MG63 (cell line): ENCODE measurements around the gene OR2L8. TPM values are rescaled to one million over a fixed set of nuclear protein-coding genes. Genes with fewer than 3 reads are reported as not detected.
"Not testable (repeated sequence)": the region's sequence is repeated elsewhere in the genome, so short reads cannot be mapped to it uniquely, and the experiment has no call there.

Source experiments
- DNase-seq: peaks from one replicate; pipeline ENCODE4 v3.0.0-alpha.2; 2020
- H3K27me3 ChIP-seq: fragments of 250-450 bp; sonication (Bioruptor Pico); 2 replicates; pipeline ENCODE4 v1.5.1; 2020; ENCODE audit warnings: mild to moderate bottlenecking, moderate library complexity
- H3K36me3 ChIP-seq: fragments of 250-450 bp; sonication (Bioruptor Pico); 2 replicates; pipeline ENCODE4 v1.5.1; 2020; ENCODE audit warnings: mild to moderate bottlenecking, moderate library complexity
- H3K4me3 ChIP-seq: fragments of 250-450 bp; sonication (Bioruptor Pico); 2 replicates; pipeline ENCODE4 v1.5.1; 2020; ENCODE audit warnings: mild to moderate bottlenecking, moderate library complexity
- H3K9me3 ChIP-seq: fragments of 250-450 bp; sonication (Bioruptor Pico); 2 replicates; pipeline ENCODE4 v1.5.1; 2020; ENCODE audit warnings: mild to moderate bottlenecking, moderate library complexity
- total RNA-seq: library from RNA; depleted of rRNA; stranded (reverse); fragments of >200 nt; shearing (Covaris generic); gene quantifications from 2 replicates; pipeline ENCODE4 v1.2.3, GENCODE V29; 2014; ENCODE audit warnings: low replicate concordance; rRNA removed

OR2L8 gene
- not detected in 2 replicates for total RNA-seq

- Histone ChIP-seq H3K36me3 (no peaks in the 10 kb centered on the region), H3K9me3 (no peaks in the 10 kb centered on the region), H3K27me3 (no peaks in the 10 kb centered on the region), H3K4me3 (no peak within 1 kb of the TSS)
- no peak for DNase-seq
Observed at GRCh38 chr1:247948558-247948957, at the start of gene OR2L8. OR2L8 (plus strand) TSS chr1:247948858; CDS start chr1:247948858, 0 bp downstream.

GRCh38 chr1:247904122-247904521 is 44.5 kb upstream of the OR2L8 start:
- Histone ChIP-seq H3K27me3 (no peaks in the 10 kb centered on the region), H3K4me3 (no peak overlapping the region)
- DNase-seq, result no peak

GRCh38 chr1:247905181-247905580 is 43.5 kb upstream of the OR2L8 start:
- DNase-seq, result no peak
- no peak overlapping the region for H3K4me3 ChIP-seq
- no peaks in the 10 kb centered on the region for H3K27me3 ChIP-seq
- H3K36me3 ChIP-seq, result no peaks in the 10 kb centered on the region; the same call in 1 of the 2 replicates
- peaks cover 5% of the 10 kb centered on the region; the same call in 1 of the 2 replicates for H3K9me3 ChIP-seq

More at GRCh38 chr1:247904122-247904521, 44.5 kb upstream of the OR2L8 start:
- Histone ChIP-seq H3K9me3 (peaks cover 3% of the 10 kb centered on the region; the same call in 1 of the 2 replicates), H3K36me3 (no peaks in the 10 kb centered on the region; the same call in 1 of the 2 replicates)

- no peak for DNase-seq
- Histone ChIP-seq H3K27me3 (no peaks in the 10 kb centered on the region), H3K4me3 (peak overlapping the region; percentile 25), H3K9me3 (peaks cover 5% of the 10 kb centered on the region; the same call in 1 of the 2 replicates), H3K36me3 (no peaks in the 10 kb centered on the region; the same call in 1 of the 2 replicates)
Observed at GRCh38 chr1:247905910-247906503, 42.7 kb upstream of the OR2L8 start.

- peak; percentile 61 for DNase-seq
- H3K9me3 ChIP-seq, result peaks cover 5% of the 10 kb centered on the region; the same call in 1 of the 2 replicates
- peak overlapping the region; percentile 25 for H3K4me3 ChIP-seq
- no peaks in the 10 kb centered on the region for H3K27me3 ChIP-seq
- no peaks in the 10 kb centered on the region; the same call in 1 of the 2 replicates for H3K36me3 ChIP-seq
Observed at GRCh38 chr1:247906504-247907047, 42.1 kb upstream of the OR2L8 start.

GRCh38 chr1:247908766-247909165 is 39.9 kb upstream of the OR2L8 start:
- no peaks in the 10 kb centered on the region for H3K27me3 ChIP-seq
- peaks cover 7% of the 10 kb centered on the region; the same call in 1 of the 2 replicates for H3K9me3 ChIP-seq
- no peak for DNase-seq
- H3K4me3 ChIP-seq, result no peak overlapping the region
- no peaks in the 10 kb centered on the region; the same call in 1 of the 2 replicates for H3K36me3 ChIP-seq

- H3K27me3 ChIP-seq, result no peaks in the 10 kb centered on the region
- no peak for DNase-seq
- peaks cover 7% of the 10 kb centered on the region; the same call in 1 of the 2 replicates for H3K9me3 ChIP-seq
- H3K36me3 ChIP-seq, result no peaks in the 10 kb centered on the region; the same call in 1 of the 2 replicates
- no peak overlapping the region for H3K4me3 ChIP-seq
Observed at GRCh38 chr1:247913786-247914185, 34.9 kb upstream of the OR2L8 start.

GRCh38 chr1:247914941-247915662 is 33.6 kb upstream of the OR2L8 start:
- Histone ChIP-seq H3K4me3 (no peak overlapping the region), H3K9me3 (peaks cover 3% of the 10 kb centered on the region; the same call in 1 of the 2 replicates), H3K36me3 (no peaks in the 10 kb centered on the region; the same call in 1 of the 2 replicates), H3K27me3 (no peaks in the 10 kb centered on the region)
- DNase-seq, result peak; percentile 86

- DNase-seq, result no peak
- Histone ChIP-seq H3K36me3 (no peaks in the 10 kb centered on the region), H3K27me3 (no peaks in the 10 kb centered on the region), H3K9me3 (no peaks in the 10 kb centered on the region), H3K4me3 (no peak within 1 kb of the TSS)
Observed at GRCh38 chr1:247919952-247920351, 28.7 kb upstream of the OR2L8 start, which contains the start of gene OR2T8. OR2T8 (plus strand) TSS chr1:247920252; CDS start chr1:247921018, 766 bp downstream.

- no peak overlapping the region for H3K4me3 ChIP-seq
Observed at GRCh38 chr1:247923941-247924340, 24.7 kb upstream of the OR2L8 start.

GRCh38 chr1:247924868-247925267 is 23.8 kb upstream of the OR2L8 start, which contains the start of gene OR2AJ1:
OR2AJ1 (plus strand) TSS chr1:247924889; CDS start chr1:247933769, 8,880 bp downstream.
- Histone ChIP-seq H3K36me3 (no peaks in the 10 kb centered on the region), H3K27me3 (no peaks in the 10 kb centered on the region), H3K9me3 (no peaks in the 10 kb centered on the region), H3K4me3 (no peak within 1 kb of the TSS)
- DNase-seq, result no peak

More at GRCh38 chr1:247923941-247924340, 24.7 kb upstream of the OR2L8 start:
- Histone ChIP-seq H3K36me3 (no peaks in the 10 kb centered on the region), H3K9me3 (no peaks in the 10 kb centered on the region), H3K27me3 (no peaks in the 10 kb centered on the region)
- no peak for DNase-seq

- H3K9me3 ChIP-seq, result no peaks in the 10 kb centered on the region
- DNase-seq, result no peak
- H3K27me3 ChIP-seq, result no peaks in the 10 kb centered on the region
Observed at GRCh38 chr1:247933989-247934388, 14.7 kb upstream of the OR2L8 start.

GRCh38 chr1:247935781-247936180 is 12.9 kb upstream of the OR2L8 start:
- DNase-seq, result no peak
- Histone ChIP-seq H3K36me3 (no peaks in the 10 kb centered on the region), H3K27me3 (no peaks in the 10 kb centered on the region), H3K9me3 (no peaks in the 10 kb centered on the region), H3K4me3 (no peak overlapping the region)

More at GRCh38 chr1:247933989-247934388, 14.7 kb upstream of the OR2L8 start:
- no peaks in the 10 kb centered on the region for H3K36me3 ChIP-seq
- H3K4me3 ChIP-seq, result no peak overlapping the region

- Histone ChIP-seq H3K9me3 (no peaks in the 10 kb centered on the region), H3K27me3 (no peaks in the 10 kb centered on the region), H3K36me3 (no peaks in the 10 kb centered on the region), H3K4me3 (no peak overlapping the region)
- no peak for DNase-seq
Observed at GRCh38 chr1:247936415-247936814, 12.2 kb upstream of the OR2L8 start.

GRCh38 chr1:247936965-247937734 is 11.5 kb upstream of the OR2L8 start:
- H3K9me3 ChIP-seq, H3K36me3 ChIP-seq, H3K27me3 ChIP-seq: not testable (repeated sequence)
- DNase-seq, result peak; percentile 86
- peak overlapping the region; percentile 55 for H3K4me3 ChIP-seq

- no peak for DNase-seq
- H3K27me3 ChIP-seq, result no peaks in the 10 kb centered on the region
- H3K4me3 ChIP-seq, result no peak overlapping the region
- no peaks in the 10 kb centered on the region for H3K36me3 ChIP-seq
- no peaks in the 10 kb centered on the region for H3K9me3 ChIP-seq
Observed at GRCh38 chr1:247942624-247943023, 6.0 kb upstream of the OR2L8 start.
